Karpas-422 (cell line): ENCODE results near the gene MYO5A. TPM values are rescaled to one million over a fixed set of nuclear protein-coding genes. Genes with fewer than 3 reads are reported as not detected.

Experiments used
- DNase-seq: peaks from one replicate; pipeline ENCODE4 v3.0.0-alpha.2; 2015
- H2AFZ ChIP-seq: fragments of 200-600 bp; sonication (generic); 2 replicates; pipeline ENCODE4 v1.6.1; 2014; ENCODE audit warnings: antibody characterized with exemption, low read length, mixed read lengths
- H3K27ac ChIP-seq: fragments of 200-600 bp; sonication (generic); 2 replicates; pipeline ENCODE4 v1.5.1; 2014; ENCODE audit warnings: mild to moderate bottlenecking, low read length, moderate library complexity
- H3K27me3 ChIP-seq: fragments of 200-600 bp; sonication (generic); 2 replicates; pipeline ENCODE4 v1.6.1; 2014; ENCODE audit warnings: low read length, mixed read lengths
- H3K36me3 ChIP-seq: fragments of 200-600 bp; sonication (generic); 2 replicates; pipeline ENCODE4 v1.6.1; 2014; ENCODE audit warnings: low read length, mixed read lengths; ENCODE audit not compliant: insufficient read depth
- H3K4me1 ChIP-seq: fragments of 200-600 bp; sonication (generic); 2 replicates; pipeline ENCODE4 v1.6.1; 2014; ENCODE audit warnings: mild to moderate bottlenecking, low read length, mixed read lengths
- H3K4me2 ChIP-seq: fragments of 200-600 bp; sonication (generic); 2 replicates; pipeline ENCODE4 v1.6.1; 2014; ENCODE audit warnings: low read length, low read depth, mild to moderate bottlenecking; ENCODE audit not compliant: poor library complexity, severe bottlenecking
- H3K4me3 ChIP-seq: fragments of 200-600 bp; sonication (generic); 2 replicates; pipeline ENCODE4 v1.5.1; 2014; ENCODE audit warnings: mild to moderate bottlenecking, antibody characterized with exemption, low read length, mixed read lengths
- H3K79me2 ChIP-seq: fragments of 200-600 bp; sonication (generic); 2 replicates; pipeline ENCODE4 v1.6.1; 2014; ENCODE audit warnings: mild to moderate bottlenecking, low read length, mixed read lengths
- H3K9ac ChIP-seq: fragments of 200-600 bp; sonication (generic); 2 replicates; pipeline ENCODE4 v1.6.0; 2014; ENCODE audit warnings: low read length
- H3K9me2 ChIP-seq: fragments of 200-600 bp; sonication (generic), shearing (Covaris generic); replicated peaks from 2 replicates; pipeline ENCODE4 v1.6.0; 2014; ENCODE audit warnings: mild to moderate bottlenecking, low read length, moderate library complexity; ENCODE audit not compliant: insufficient read depth
- H3K9me3 ChIP-seq: fragments of 300-700, 200-600 bp; sonication (generic); 2 replicates; pipeline ENCODE4 v1.6.1; 2014; ENCODE audit warnings: low read length, mixed read lengths
- H4K20me1 ChIP-seq: fragments of 200-600 bp; sonication (generic); 2 replicates; pipeline ENCODE4 v1.6.1; 2014; ENCODE audit warnings: mild to moderate bottlenecking, antibody characterized with exemption, low read length, low read depth; ENCODE audit not compliant: insufficient read depth
- total RNA-seq: library from RNA; depleted of rRNA; stranded (reverse); fragments of >200 nt; shearing (Covaris generic); gene quantifications from 2 replicates; pipeline ENCODE4 v1.2.3, GENCODE V29; 2014; ENCODE audit warnings: low replicate concordance

MYO5A gene
- total RNA-seq, 1 experiment from 2014 or later: 34.8 TPM

DNA sequence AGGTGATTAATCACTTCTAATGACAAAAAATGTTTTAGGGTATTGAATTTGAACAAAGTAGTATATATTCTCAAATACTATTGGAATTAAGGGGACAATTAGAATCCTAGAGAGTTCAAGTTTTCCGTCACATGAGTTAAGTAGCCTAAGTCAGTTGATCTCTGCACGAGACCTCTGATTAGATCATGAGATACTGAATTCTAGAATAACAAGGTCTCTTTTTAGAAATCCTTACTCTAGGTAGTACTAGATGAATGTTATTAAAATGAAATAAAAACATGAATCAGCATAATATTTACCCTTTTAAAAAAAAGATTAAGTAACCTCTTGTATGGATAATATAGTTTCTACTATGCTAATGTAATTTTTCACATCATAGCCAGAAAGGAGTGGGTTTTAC, 43.4 kb downstream of the MYO5A start:
- Histone ChIP-seq H3K27ac (no peak overlapping the region), H3K4me3 (no peak overlapping the region), H3K27me3 (no peaks in the 10 kb centered on the region), H3K4me1 (peaks cover 72% of the 10 kb centered on the region), H3K9me3 (no peaks in the 10 kb centered on the region), H3K36me3 (no peaks in the 10 kb centered on the region), H3K79me2 (peaks cover 97% of the 10 kb centered on the region), H3K9ac (no peak overlapping the region), H2AFZ (no peak overlapping the region), H4K20me1 (no peaks in the 10 kb centered on the region), H3K4me2 (no peak overlapping the region), H3K9me2 (no peaks in the 10 kb centered on the region)
- no peak for DNase-seq

DNA sequence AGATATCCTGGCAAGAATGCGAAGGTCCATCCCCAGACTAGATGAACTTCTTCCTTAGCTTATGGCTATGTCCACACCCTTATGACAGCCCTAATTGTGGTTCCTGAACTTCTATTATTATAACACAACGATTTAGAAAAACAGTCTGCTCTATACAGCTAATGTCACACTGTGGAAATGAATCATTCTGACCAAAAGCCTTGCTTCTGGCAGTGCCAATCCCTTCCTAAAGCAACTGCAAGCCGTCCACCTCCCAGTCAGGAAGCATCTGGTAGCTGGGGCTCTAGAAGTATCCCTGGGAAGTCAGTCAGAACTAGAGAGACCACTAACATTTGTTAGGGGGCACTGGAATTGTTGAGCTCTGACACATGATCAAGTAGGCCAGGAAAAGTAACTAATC, 45.0 kb downstream of the MYO5A start:
- DNase-seq: peak; percentile 36
- H3K36me3 ChIP-seq: no peaks in the 10 kb centered on the region
- H4K20me1 ChIP-seq: no peaks in the 10 kb centered on the region
- peaks cover 96% of the 10 kb centered on the region for H3K79me2 ChIP-seq
- H3K4me2 ChIP-seq: peak overlapping the region; percentile 70
- H3K9me3 ChIP-seq: no peaks in the 10 kb centered on the region
- peak overlapping the region; percentile 92 for H3K27ac ChIP-seq
- no peaks in the 10 kb centered on the region for H3K9me2 ChIP-seq
- peaks cover 63% of the 10 kb centered on the region for H3K4me1 ChIP-seq
- no peak overlapping the region for H2AFZ ChIP-seq
- H3K9ac ChIP-seq: no peak overlapping the region
- H3K27me3 ChIP-seq: no peaks in the 10 kb centered on the region
- H3K4me3 ChIP-seq: no peak overlapping the region

- Histone ChIP-seq H2AFZ (no peak overlapping the region), H3K4me2 (peak overlapping the region; percentile 70), H3K9me2 (no peaks in the 10 kb centered on the region), H3K4me1 (peaks cover 52% of the 10 kb centered on the region), H3K9ac (peak overlapping the region; percentile 63), H3K36me3 (no peaks in the 10 kb centered on the region), H3K9me3 (no peaks in the 10 kb centered on the region), H4K20me1 (no peaks in the 10 kb centered on the region), H3K27ac (peak overlapping the region; percentile 92), H3K79me2 (peaks cover 85% of the 10 kb centered on the region), H3K4me3 (peak overlapping the region; percentile 50), H3K27me3 (no peaks in the 10 kb centered on the region)
- peak; percentile 89 for DNase-seq
Observed at GRCh38 chr15:52481915-52482314, 46.8 kb downstream of the MYO5A start.

DNA sequence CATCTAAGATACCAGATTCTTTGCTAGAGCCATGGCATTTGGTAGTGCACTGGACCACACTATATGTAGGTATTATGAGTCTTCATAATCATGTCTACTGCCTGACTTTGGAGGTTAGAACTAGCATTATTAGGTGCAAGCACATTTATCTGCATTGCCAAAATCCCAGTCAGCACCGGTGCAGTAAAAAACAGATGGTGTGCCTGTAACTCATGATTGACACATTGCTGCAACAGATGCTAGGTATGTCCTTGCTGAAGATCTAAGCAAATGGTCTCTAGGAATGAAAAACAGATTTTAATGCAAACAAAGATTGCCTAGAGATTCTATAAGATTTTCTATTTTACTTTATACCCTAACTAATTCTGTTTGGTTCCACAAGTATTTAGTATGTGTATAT, 47.7 kb downstream of the MYO5A start:
- peaks cover 76% of the 10 kb centered on the region for H3K79me2 ChIP-seq
- no peaks in the 10 kb centered on the region for H3K36me3 ChIP-seq
- peak overlapping the region; percentile 70 for H3K4me2 ChIP-seq
- H3K9me3 ChIP-seq: no peaks in the 10 kb centered on the region
- peak overlapping the region; percentile 92 for H3K27ac ChIP-seq
- H3K4me3 ChIP-seq: no peak overlapping the region
- no peak overlapping the region for H2AFZ ChIP-seq
- peaks cover 47% of the 10 kb centered on the region for H3K4me1 ChIP-seq
- DNase-seq: no peak
- no peaks in the 10 kb centered on the region for H3K27me3 ChIP-seq
- no peaks in the 10 kb centered on the region for H3K9me2 ChIP-seq
- no peaks in the 10 kb centered on the region for H4K20me1 ChIP-seq
- no peak overlapping the region; the same call in 1 of the 2 replicates for H3K9ac ChIP-seq

- Histone ChIP-seq H3K9me2 (no peaks in the 10 kb centered on the region), H3K79me2 (peaks cover 87% of the 10 kb centered on the region), H3K4me3 (peak overlapping the region; percentile 50; the same call in 1 of the 2 replicates), H3K4me2 (peak overlapping the region; percentile 68), H3K9me3 (no peaks in the 10 kb centered on the region), H3K27ac (peak overlapping the region; percentile 85), H3K9ac (peak overlapping the region; percentile 45), H4K20me1 (no peaks in the 10 kb centered on the region), H2AFZ (no peak overlapping the region), H3K36me3 (no peaks in the 10 kb centered on the region), H3K4me1 (peaks cover 54% of the 10 kb centered on the region), H3K27me3 (no peaks in the 10 kb centered on the region)
- no peak for DNase-seq
Observed at GRCh38 chr15:52466716-52467115, 62.0 kb downstream of the MYO5A start.

- peak; percentile 93 for DNase-seq
- H3K4me2 ChIP-seq: peak overlapping the region; percentile 68
- H3K9me2 ChIP-seq: no peaks in the 10 kb centered on the region
- peak overlapping the region; percentile 50; the same call in 1 of the 2 replicates for H3K4me3 ChIP-seq
- peak overlapping the region; percentile 65 for H3K9ac ChIP-seq
- no peaks in the 10 kb centered on the region for H4K20me1 ChIP-seq
- no peaks in the 10 kb centered on the region for H3K36me3 ChIP-seq
- H2AFZ ChIP-seq: no peak overlapping the region
- no peaks in the 10 kb centered on the region for H3K27me3 ChIP-seq
- peak overlapping the region; percentile 85 for H3K27ac ChIP-seq
- H3K4me1 ChIP-seq: peaks cover 54% of the 10 kb centered on the region
- H3K9me3 ChIP-seq: no peaks in the 10 kb centered on the region
- peaks cover 87% of the 10 kb centered on the region for H3K79me2 ChIP-seq
Observed at GRCh38 chr15:52466134-52466701, 62.5 kb downstream of the MYO5A start.

DNA sequence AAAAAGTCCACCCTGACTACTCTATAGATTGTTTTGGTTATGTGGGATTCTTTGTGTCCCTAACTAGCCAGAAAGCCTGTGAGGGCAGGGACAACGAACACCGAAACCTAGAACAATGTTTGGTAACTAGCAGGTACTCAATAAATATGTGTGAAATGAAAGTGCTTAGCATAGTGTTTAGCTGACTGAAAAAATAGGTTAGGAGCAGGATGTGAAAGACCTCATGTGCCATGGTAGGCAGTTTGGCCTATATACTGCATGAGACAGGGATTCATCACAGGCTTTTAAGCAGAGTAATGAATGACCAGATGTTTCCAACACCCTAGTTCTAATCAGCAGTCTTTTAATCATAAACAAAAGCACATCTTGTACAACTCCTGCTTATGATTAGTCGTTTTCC, 64.2 kb downstream of the MYO5A start:
- no peak overlapping the region for H3K4me3 ChIP-seq
- H3K79me2 ChIP-seq: peaks cover 81% of the 10 kb centered on the region
- no peaks in the 10 kb centered on the region for H3K27me3 ChIP-seq
- H3K4me2 ChIP-seq: peak overlapping the region; percentile 68
- H3K9ac ChIP-seq: peak overlapping the region; percentile 24; the same call in 1 of the 2 replicates
- H4K20me1 ChIP-seq: no peaks in the 10 kb centered on the region
- peaks cover 54% of the 10 kb centered on the region for H3K4me1 ChIP-seq
- no peaks in the 10 kb centered on the region for H3K36me3 ChIP-seq
- DNase-seq: no peak
- H3K9me3 ChIP-seq: no peaks in the 10 kb centered on the region
- no peaks in the 10 kb centered on the region for H3K9me2 ChIP-seq
- H2AFZ ChIP-seq: no peak overlapping the region
- peak overlapping the region; percentile 85 for H3K27ac ChIP-seq

GRCh38 chr15:52464040-52464439, 64.6 kb downstream of the MYO5A start:
- no peaks in the 10 kb centered on the region for H3K9me3 ChIP-seq
- peaks cover 54% of the 10 kb centered on the region for H3K4me1 ChIP-seq
- H4K20me1 ChIP-seq: no peaks in the 10 kb centered on the region
- H3K4me2 ChIP-seq: peak overlapping the region; percentile 68
- no peak overlapping the region for H2AFZ ChIP-seq
- H3K79me2 ChIP-seq: peaks cover 76% of the 10 kb centered on the region
- no peaks in the 10 kb centered on the region for H3K36me3 ChIP-seq
- H3K27me3 ChIP-seq: no peaks in the 10 kb centered on the region
- H3K9me2 ChIP-seq: no peaks in the 10 kb centered on the region
- peak; percentile 36 for DNase-seq
- no peak overlapping the region for H3K4me3 ChIP-seq
- peak overlapping the region; percentile 85 for H3K27ac ChIP-seq
- peak overlapping the region; percentile 1; the same call in 1 of the 2 replicates for H3K9ac ChIP-seq
